Neural progenitor cell (in vitro differentiated cells): ENCODE measurements around the gene RNF11.

Experiments
- CTCF ChIP-seq: fragments of 200-600 bp; sonication (generic); IDR thresholded peaks from 2 replicates; pipeline ENCODE4 v1.5.1; 2017; ENCODE audit warnings: antibody characterized with exemption, mild to moderate bottlenecking
- EZH2 ChIP-seq: fragments of 200-600 bp; sonication (generic); IDR thresholded peaks from 2 replicates; pipeline ENCODE4 v1.6.1; 2017; ENCODE audit warnings: antibody characterized with exemption, mild to moderate bottlenecking, moderate library complexity
- EZH2phosphoT487 ChIP-seq: fragments of 200-600 bp; sonication (generic); IDR thresholded peaks from 2 replicates; pipeline ENCODE4 v1.6.1; 2017; ENCODE audit warnings: antibody characterized with exemption

DNA sequence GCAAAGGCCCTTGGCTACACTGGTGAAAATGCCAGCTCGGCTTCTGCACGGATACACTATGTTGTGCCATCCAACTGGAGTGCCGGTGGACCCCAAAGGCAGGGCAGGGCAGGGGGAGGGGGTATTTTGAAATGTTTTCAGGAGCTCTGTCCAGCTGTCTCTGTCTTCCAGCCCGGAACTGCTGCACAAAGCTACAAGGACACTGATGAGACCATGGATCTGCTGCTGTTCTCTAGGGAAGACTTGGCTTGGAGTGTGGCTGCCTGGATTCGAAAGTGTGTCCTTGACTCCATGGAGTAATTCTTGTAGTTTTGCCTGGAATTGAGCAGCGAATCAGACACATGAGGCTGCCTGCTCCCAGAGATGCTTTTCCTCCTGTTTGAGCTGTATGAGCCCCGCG is 51.9 kb downstream of the RNF11 start:
- TF ChIP-seq CTCF, result no peak
- TF ChIP-seq EZH2, result no peak
- no peak for TF ChIP-seq EZH2phosphoT487
